ENCODE results near the gene PEX5L.

- TF ChIP-seq POLR2A (IDR thresholded peaks at IDR 0.05; ENCODE audit: borderline replicate concordance, extremely low read depth, insufficient read depth, insufficient read length) (no peak), CTCF (IDR thresholded peaks at IDR 0.05 in 2 of 3, conservative IDR thresholded peaks at IDR 0.05 in 1 of 3; ENCODE audit: borderline replicate concordance in 1 of 3, insufficient read depth in 1 of 3, low read depth in 2 of 3, low read length in 2 of 3) (no peak)
Measured at GRCh38 chr3:179796421-179796820, 240.3 kb downstream of the PEX5L start.

All from HCT116 (cell line).